Measurements from ENCODE around the gene ZDHHC24.

Gene ZDHHC24

DNA sequence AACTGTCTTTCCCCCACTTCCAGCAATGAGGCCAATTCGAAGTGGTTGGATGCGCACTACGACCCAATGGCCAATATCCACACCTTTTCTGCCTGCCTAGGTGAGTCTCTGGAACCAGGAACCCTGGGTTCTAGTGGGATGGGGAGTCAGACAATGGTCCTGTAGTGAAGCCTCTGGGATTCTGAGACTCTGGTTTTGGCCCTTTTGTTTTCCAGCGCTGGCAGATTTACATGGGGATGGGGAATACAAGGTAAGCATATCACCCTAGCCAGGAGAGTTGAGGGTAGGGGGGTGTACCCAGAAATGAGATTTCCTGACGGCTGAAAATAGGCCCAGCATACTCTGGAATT is 34.9 kb downstream of the ZDHHC24 start:
- TF ChIP-seq, protein P1, sequence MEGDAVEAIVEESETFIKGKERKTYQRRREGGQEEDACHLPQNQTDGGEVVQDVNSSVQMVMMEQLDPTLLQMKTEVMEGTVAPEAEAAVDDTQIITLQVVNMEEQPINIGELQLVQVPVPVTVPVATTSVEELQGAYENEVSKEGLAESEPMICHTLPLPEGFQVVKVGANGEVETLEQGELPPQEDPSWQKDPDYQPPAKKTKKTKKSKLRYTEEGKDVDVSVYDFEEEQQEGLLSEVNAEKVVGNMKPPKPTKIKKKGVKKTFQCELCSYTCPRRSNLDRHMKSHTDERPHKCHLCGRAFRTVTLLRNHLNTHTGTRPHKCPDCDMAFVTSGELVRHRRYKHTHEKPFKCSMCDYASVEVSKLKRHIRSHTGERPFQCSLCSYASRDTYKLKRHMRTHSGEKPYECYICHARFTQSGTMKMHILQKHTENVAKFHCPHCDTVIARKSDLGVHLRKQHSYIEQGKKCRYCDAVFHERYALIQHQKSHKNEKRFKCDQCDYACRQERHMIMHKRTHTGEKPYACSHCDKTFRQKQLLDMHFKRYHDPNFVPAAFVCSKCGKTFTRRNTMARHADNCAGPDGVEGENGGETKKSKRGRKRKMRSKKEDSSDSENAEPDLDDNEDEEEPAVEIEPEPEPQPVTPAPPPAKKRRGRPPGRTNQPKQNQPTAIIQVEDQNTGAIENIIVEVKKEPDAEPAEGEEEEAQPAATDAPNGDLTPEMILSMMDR (IDR thresholded peaks at IDR 0.05), result no peak

DNA sequence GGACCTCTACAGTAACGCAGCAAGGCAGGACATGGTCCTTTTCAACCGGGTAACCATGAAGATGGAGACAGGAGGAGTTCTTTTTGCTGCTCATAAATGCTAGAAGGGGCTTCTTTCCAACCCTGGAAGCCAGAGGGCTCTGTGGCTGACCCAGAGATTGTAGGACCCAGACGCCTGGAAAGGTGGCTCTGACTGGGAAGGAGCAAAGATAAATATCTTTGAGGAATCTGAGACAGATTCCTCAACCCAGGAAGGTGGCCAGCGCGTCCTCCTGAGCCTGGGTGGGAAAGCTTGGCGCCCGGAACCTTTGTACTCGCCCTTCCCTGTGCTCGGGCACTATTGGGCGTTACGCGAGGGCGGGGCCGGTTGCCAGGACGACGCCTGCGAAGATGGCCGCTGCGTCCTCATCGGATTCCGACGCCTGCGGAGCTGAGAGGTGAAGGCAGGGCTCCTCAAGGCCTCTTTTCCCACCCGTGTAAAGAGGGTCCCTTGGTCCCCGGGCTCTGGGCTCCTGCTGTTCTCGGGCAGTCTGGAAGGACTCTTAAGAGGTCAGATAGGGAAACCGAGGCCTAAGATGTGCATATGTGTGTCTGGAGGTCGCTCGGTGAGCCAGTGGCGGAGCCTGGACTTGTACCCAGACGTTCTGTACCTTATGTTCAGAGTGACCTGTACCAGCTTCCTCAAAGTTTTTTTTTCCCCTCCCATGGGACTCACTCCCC is 35.4 kb downstream of the ZDHHC24 start, which contains the start of gene BBS1:
Gene BBS1 (plus strand): TSS at position 365 of the 719 bp plus-strand sequence. CDS start 25 bp downstream, at position 390.
- TF ChIP-seq, protein P1 (IDR thresholded peaks at IDR 0.05), result no peak

DNA sequence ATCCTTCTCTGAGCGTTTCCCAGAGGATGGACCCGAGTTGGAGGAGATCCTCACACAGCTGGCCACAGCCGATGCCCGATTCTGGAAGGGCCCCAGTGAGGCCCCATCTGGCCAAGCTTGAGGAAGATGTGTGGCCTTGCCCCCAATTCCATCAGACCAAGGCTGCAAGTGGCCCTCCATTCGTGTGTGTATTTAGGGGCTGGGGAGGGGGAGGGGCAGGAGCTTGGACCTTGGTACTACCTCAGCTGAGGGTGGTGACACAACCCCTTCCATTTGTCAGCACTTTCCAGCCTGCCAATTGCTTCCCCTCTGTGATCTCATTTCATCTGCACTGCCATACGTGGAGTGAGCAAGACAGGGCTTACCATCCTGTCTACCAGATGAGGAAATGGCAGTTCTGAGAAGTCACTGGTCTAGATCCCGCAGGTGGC is 36.7 kb downstream of the ZDHHC24 start:
- TF ChIP-seq, protein P1 (IDR thresholded peaks at IDR 0.05), result no peak

DNA sequence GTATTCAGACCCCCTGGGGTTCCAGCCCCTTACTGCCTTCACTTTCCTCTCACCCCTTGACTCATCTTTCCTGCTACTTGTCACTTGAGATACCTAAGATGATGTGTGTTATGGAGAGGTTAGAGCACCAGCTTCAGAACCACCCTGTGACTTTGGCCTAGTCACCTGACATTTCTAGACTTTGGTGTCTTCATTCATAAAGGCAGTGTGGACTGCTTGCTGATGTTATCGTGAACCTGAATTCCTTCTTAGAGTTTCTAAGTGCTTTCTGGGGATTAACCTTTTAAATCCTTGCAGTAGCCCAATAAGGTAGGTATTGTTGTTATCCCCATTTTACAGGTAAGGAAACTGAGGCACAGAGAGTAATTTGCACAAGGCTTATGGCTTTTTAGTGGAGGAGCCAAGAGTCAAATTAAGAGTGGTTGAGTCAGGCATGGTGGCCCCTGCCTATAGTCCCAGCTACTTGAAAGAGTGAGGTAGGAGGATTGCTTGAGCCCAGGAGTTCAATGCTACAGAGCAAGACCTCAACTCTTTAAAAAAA is 40.5 kb downstream of the ZDHHC24 start:
- TF ChIP-seq, protein P1 (IDR thresholded peaks at IDR 0.05), result no peak

DNA sequence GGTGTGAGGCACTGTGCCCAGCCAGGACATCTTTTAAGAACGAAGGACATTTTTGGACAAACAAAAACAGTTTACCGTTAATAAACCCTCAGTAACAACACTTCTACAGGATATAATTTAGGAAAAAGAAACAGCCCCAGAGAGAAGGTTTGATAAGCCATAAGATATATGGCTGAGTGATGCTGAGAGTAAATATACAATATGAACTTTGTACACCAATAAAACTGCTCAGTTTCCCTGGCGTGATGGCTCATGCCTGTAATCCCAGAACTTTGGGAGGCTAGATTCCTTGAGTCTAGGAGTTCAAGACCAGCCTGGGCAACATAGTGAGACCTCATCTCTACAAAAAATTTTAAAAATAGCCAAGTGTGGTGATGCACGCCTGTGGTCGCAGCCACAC is 47.3 kb downstream of the ZDHHC24 start:
- TF ChIP-seq, protein P1 (IDR thresholded peaks at IDR 0.05), result no peak

DNA sequence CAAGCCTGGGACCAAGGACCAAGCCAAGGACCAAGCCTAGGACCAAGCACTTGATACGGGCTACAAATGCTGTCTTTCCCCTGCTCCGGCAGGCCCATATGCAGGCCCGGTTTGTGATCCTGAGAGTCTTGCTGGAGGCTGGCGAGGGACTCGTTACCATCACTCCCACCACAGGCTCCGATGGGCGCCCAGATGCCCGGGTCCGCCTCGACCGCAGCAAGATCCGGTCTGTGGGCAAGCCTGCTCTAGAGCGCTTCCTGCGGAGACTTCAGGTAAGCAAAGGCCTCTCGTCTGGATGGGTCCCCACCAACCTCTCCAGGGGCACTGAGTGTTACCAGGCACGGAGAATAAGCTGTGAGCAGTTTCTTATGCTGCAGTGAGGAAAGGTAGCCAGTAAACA is 48.6 kb downstream of the ZDHHC24 start:
- TF ChIP-seq, protein P1 (IDR thresholded peaks at IDR 0.05), result no peak

DNA sequence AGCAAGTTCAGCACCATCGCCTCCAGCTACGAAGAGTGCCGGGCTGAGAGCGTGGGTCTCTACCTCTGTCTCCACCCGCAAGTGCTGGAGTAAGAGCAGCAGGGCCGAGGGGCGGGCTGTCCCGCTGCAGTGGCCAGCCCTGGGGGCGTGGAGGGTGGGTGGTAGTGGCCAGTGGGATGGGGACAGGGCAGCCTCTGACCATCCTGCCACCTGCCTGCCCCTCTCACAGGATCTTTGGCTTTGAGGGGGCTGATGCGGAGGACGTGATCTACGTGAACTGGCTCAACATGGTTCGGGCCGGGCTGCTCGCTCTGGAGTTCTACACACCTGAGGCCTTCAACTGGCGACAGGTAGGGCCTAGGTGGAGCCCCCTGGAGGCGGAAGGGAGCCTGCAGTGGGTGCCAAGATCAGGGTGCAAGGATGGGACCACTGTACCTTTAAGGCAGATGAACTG is 50.4 kb downstream of the ZDHHC24 start:
- TF ChIP-seq, protein P1 (IDR thresholded peaks at IDR 0.05), result peak; percentile 41
